22Rv1 (cell line): ENCODE results near the gene KDM3B.
"Not testable (repeated sequence)": the region's sequence is repeated elsewhere in the genome, so short reads cannot be mapped to it uniquely, and the experiment has no call there.

Experiments
- CTCF ChIP-seq: fragments of 450-650 bp; IDR thresholded peaks from 2 replicates; pipeline ENCODE4 v1.5.1; 2017; ENCODE audit warnings: mild to moderate bottlenecking
- ZFX ChIP-seq: fragments of 450-650 bp; IDR thresholded peaks from 2 replicates; pipeline ENCODE4 v1.6.1; 2017; ENCODE audit warnings: antibody characterized with exemption, borderline replicate concordance

DNA sequence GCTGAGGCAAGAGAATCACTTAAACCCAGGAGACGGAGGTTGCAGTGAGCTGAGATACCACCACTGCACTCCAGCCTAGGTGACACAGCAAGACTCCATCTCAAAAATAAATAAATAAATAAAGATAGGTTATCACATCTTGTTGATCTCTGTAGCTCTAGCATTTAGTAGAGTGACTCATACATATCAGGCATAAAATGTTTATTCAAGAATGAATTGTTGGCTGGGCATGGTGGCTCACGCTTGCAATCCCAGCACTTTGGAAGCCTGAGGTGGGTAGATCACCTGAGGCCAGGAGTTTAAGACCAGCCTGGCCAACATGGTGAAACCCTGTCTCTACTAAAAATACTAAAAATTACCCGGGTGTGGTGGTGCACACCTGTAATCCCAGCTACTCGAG is 34.3 kb upstream of the KDM3B start:
- not testable (repeated sequence) for TF ChIP-seq CTCF, ZFX
